ENCODE results near the gene GTF2H2C. TPM values are rescaled to one million over a fixed set of nuclear protein-coding genes. Genes with fewer than 3 reads are reported as not detected.
"Not testable (repeated sequence)": the region's sequence is repeated elsewhere in the genome, so short reads cannot be mapped to it uniquely, and the experiment has no call there.

GTF2H2C gene
- total RNA-seq, 2 experiments from 2014 or later: 58.0 to 64.2 TPM

DNA sequence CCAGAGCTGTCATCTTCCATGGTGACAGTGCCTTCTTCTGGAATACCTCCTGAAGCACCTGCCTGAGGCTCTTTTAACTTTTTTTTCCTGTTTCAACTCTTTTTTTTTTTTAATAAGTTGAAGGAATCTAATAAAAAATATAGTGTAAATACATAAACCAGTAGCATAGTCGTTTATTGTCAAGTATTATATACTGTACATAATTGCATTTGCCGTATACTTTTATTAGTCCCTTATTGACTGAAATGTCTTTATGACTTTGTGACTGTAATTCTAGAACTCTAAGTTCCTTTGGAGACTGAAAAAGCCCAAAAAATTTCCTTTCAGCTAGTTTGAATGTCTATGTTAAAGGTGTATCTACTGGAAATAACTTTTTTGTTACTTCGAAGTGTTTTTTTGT lies 22.1 kb upstream of the GTF2H2C start:
- H3K27ac Mint-ChIP-seq, H3K4me1 Mint-ChIP-seq, H3K36me3 Mint-ChIP-seq: not testable (repeated sequence)

DNA sequence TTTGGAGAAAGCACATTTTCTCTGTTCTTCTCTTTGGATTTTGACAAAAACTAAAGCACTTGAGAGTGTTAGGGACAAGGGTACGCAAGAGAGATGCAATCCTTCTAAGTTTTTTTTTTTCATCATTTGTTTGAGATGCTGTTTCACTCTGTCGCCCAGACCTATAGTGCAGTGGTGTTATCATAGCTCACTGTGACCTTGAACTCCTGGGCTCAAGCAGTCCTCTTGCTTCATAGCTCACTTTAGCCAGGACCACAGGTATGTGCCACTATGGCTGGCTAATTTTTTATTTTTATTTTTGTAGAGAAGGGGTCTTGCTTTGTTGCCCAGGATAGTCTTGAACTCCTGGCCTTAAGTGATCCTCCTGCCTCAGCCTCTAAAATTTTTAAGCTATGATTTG lies 21.3 kb upstream of the GTF2H2C start:
- DNase-seq, H3K4me3 Mint-ChIP-seq, H3K27ac Mint-ChIP-seq, H3K36me3 Mint-ChIP-seq, H3K27me3 Mint-ChIP-seq, H3K9me3 Mint-ChIP-seq, H3K4me1 Mint-ChIP-seq: not testable (repeated sequence)

More for the DNA sequence above, 22.1 kb upstream of the GTF2H2C start:
- H3K27me3 Mint-ChIP-seq, DNase-seq, H3K9me3 Mint-ChIP-seq, H3K4me3 Mint-ChIP-seq: not testable (repeated sequence)

DNA sequence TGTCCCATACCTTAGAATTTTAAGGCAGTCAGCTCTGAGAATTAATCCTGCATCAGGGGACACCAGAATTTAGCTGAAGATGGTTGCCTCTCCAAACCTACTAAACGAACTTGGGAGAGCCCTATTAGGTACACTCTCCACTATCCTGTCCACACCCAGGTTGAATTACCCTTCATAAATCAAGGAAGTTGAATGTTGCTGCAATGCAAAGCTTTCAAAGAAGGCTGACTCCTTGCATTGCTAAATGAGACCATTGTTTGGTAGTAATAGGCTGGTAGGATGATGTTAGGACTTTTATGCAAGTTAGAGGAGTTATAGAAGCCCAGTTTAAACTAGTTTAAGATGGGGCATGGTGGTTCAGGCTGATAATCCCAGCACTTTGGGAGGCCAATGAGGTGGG lies 18.6 kb upstream of the GTF2H2C start:
- not testable (repeated sequence) for H3K36me3 Mint-ChIP-seq, H3K9me3 Mint-ChIP-seq, H3K4me3 Mint-ChIP-seq, DNase-seq, H3K4me1 Mint-ChIP-seq, H3K27me3 Mint-ChIP-seq, H3K27ac Mint-ChIP-seq

DNA sequence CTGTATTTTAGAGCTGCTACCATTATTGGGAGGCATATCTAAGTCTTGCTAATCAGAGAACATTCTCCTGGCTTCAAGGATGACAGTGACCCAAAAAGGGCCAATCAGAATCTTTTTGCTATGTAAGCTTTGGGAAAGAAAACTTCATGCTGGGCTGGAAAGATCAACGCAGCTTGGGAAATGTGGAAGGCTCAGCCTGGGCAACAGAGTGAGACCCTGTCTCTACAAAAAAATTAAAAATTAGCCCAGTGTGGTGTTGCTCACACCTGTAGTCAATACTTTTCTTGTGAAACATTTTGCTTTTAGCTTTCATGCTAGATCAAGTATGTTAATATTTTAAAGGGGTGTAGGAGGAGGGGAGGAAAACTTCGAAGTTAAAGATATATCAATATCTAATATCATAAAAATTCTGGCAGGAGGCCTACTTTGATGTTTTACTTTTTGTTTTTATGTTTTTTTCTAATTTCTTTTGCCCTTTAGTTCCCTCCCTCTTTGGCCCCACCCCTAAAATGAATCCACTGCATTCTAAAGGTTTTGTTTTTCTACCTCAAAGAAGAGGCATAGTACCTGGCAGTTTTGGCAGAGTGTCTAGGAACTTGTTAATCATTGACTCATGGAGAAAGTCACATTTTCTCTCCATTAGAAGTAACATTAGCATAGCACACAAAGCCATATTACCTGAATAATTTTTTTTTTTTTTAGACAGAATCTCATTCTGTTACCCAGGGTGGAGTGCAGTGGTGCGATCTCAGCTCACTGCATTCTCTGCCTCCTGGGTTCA lies 17.0 kb upstream of the GTF2H2C start:
- H3K4me3 Mint-ChIP-seq, H3K4me1 Mint-ChIP-seq, H3K36me3 Mint-ChIP-seq, H3K27me3 Mint-ChIP-seq, H3K27ac Mint-ChIP-seq, DNase-seq, H3K9me3 Mint-ChIP-seq: not testable (repeated sequence)

DNA sequence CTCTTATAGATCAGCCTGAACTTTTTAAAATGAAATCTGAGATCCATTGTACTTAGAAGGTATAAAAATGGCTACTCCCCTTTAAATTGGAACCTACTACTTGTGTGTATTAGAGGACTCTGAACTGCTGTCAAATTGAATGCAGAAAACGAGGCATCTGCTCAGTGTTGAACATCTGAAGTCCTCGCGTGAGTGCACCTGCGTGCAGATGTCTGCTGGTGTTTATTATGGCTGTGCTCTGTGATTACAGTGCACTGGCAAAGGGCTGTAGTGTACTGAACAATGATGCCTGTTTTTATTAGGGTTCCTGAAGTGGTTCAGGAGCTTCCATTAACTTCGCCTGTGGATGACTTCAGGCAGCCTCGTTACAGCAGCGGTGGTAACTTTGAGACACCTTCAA lies 15.4 kb upstream of the GTF2H2C start:
- DNase-seq, H3K36me3 Mint-ChIP-seq, H3K9me3 Mint-ChIP-seq, H3K4me1 Mint-ChIP-seq, H3K4me3 Mint-ChIP-seq, H3K27me3 Mint-ChIP-seq, H3K27ac Mint-ChIP-seq: not testable (repeated sequence)

DNA sequence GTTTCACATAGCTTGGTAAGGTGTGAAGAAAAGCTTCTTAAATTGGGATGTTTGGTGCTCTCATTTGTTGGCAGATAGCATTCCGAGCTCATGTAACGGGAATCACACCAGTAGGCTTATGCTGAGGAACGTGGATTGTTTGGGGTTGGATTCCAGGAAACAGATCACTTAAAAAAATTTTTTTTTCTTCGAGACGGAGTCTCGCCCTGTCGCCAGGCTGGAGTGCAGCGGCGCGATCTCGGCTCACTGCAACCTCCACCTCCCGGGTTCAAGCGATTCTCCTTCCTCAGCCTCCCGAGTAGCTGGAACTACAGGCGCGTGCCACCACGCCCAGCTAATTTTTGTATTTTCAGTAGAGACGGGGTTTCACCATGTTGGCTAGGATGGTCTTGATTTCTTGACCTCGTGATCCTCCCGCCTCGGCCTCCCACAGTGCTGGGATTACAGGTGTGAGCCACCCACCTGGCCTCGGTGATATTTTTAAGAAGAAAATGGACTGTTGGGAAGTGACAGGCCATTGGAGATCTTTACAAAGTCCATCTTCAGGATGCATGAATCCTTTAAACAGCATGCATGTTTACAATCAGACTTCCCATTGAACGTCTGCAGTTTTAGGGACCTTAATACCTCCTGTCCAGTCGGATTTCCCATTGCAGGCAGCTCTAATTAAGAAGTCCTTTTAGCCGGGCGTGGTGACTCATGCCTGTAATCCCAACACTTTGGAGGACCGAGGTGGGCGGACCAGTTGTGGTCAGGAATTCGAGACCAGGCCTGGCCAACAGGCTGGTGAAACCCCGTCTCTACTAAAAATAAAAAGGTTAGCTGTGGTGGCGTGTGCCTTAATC lies 818 bp downstream of the GTF2H2C start:
- DNase-seq, H3K36me3 Mint-ChIP-seq, H3K4me1 Mint-ChIP-seq: not testable (repeated sequence)

DNA sequence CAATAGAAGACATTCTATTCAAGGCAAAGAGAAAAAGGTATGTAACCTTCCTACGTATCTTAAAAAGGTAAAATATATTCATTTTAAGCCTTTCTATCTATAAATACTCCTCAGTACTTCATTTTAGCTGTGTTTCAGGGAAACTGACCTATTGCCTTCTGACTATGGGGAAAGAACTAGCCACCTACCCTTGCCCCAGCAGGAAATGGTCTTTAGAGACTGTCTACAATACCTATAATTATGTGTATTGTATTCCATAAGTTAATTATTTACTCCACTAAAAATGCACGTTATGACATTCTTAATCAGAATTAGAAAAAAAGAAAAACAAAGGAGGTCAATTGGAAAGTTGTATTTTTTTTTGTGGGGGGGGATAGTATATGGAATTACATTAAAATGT lies 6.2 kb downstream of the GTF2H2C start:
- not testable (repeated sequence) for H3K4me1 Mint-ChIP-seq, DNase-seq, H3K27ac Mint-ChIP-seq, H3K9me3 Mint-ChIP-seq, H3K27me3 Mint-ChIP-seq, H3K4me3 Mint-ChIP-seq, H3K36me3 Mint-ChIP-seq

More for the DNA sequence above, 818 bp downstream of the GTF2H2C start:
- peak overlapping the region; percentile 71 for H3K4me3 Mint-ChIP-seq
- H3K27ac Mint-ChIP-seq, H3K9me3 Mint-ChIP-seq, H3K27me3 Mint-ChIP-seq: not testable (repeated sequence)

DNA sequence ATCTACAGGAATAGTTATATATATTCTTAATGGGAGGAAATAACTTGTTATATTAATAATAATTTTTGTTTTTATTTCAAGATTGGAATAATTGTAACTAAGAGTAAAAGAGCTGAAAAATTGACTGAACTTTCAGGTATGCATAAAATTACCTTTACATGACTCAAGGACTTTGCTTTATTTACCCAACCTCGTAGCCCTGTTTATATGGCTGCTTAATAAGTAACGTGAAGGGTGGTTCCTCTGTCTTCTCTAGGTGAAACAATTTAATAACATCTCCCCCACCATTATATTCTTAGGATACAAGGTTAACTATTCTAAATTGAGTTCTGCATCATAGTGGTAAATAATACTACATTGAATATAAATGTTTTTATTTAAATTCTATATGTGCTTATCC lies 8.1 kb downstream of the GTF2H2C start:
- not testable (repeated sequence) for H3K4me3 Mint-ChIP-seq, H3K4me1 Mint-ChIP-seq, DNase-seq, H3K36me3 Mint-ChIP-seq, H3K27ac Mint-ChIP-seq, H3K27me3 Mint-ChIP-seq, H3K9me3 Mint-ChIP-seq

DNA sequence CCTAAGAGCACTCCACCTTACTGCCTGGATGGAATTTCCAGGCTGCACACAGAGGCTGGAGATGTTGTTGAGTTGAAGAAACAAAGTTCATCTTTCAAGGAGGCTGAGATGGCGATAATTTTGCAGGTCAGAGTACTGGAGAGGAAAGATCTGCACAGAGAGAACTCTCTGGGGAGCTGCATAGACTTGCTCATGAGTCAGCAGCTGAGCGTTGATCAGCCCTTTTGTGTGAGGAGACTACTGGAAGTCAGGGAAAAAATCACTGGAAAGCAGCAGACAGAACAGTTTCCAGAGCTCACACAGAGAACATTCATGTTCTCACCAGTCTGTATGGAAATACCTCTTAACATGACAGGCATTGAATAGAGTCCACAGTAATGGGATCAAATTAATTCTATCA lies 23.4 kb downstream of the GTF2H2C start:
- not testable (repeated sequence) for H3K9me3 Mint-ChIP-seq, H3K4me3 Mint-ChIP-seq, H3K4me1 Mint-ChIP-seq, DNase-seq, H3K36me3 Mint-ChIP-seq, H3K27ac Mint-ChIP-seq, H3K27me3 Mint-ChIP-seq

DNA sequence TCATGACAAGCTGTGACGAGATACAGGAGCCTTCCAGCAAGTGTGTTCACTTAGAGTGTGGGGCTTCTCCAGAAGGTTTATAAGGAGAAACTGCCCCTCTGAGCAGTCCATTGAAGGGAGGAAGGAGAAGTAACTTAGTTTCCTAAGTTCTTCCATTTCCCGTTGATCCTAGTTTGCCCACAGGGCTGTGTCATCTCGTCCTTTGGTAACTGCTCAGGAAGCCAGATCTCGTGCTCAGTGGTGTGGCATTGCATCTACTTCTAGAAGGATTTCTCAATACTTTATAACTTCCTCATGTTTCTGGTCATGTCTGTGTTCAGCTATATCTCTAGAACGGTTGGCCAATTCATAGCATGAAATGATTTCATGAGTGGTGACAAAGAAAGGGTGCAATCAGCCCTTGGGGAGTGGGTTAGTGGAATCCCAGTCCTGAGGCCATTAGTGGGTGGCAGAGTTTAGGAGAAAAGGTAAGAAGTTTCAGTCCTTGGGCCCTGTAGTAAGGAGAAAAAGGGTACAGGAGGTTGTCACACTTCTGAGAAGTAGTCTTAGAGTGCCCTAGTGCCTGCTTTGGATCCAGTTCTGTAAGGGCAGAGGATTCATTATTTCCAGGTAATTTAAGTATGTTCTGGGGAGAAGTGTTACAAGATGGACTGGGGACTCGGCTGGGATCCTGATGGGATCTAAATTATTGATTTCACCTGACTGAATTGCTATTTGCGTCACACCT lies 36.3 kb downstream of the GTF2H2C start:
- not testable (repeated sequence) for DNase-seq, H3K27ac Mint-ChIP-seq, H3K9me3 Mint-ChIP-seq, H3K4me1 Mint-ChIP-seq, H3K4me3 Mint-ChIP-seq, H3K36me3 Mint-ChIP-seq, H3K27me3 Mint-ChIP-seq

DNA sequence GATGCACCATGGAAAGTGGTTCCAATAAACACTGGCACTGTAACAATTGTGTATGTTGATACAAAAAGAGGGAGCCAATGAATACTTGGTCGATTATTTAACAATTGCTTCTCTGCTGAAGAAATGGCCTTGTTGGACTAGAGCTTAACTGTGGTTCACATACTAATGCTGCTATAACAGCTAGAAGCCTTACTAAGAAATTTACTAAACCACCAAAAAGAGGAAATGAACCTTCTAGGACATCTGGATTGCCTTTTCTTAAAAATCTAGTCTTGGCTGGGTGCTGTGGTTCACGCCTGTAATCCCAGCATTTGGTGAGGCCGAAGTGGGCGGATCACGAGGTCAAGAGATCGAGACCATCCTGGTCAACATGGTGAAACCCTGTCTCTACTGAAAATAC lies 42.0 kb downstream of the GTF2H2C start:
- not testable (repeated sequence) for H3K36me3 Mint-ChIP-seq, DNase-seq, H3K27me3 Mint-ChIP-seq

DNA sequence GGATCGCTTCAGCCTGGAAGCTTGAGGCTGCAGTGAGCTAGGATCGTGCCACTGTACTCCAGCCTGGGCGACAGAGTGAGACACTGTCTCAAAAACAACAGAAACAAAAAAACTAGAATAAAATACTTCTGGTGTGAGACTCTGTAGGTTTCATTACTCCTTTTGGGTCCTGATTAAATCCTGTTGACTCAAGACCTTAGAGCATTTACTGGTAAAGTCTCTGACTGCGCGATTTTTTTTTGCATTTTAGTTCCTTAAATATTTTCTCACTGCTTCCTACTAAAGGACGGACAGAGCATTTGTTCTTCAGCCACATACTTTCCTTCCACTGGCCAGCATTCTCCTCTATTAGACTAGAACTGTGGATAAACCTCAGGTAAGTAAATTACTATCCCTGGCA lies 46.8 kb downstream of the GTF2H2C start:
- not testable (repeated sequence) for H3K4me3 Mint-ChIP-seq, H3K36me3 Mint-ChIP-seq, H3K4me1 Mint-ChIP-seq, DNase-seq, H3K9me3 Mint-ChIP-seq, H3K27ac Mint-ChIP-seq, H3K27me3 Mint-ChIP-seq

More for the DNA sequence above, 42.0 kb downstream of the GTF2H2C start:
- H3K4me1 Mint-ChIP-seq, H3K4me3 Mint-ChIP-seq, H3K27ac Mint-ChIP-seq, H3K9me3 Mint-ChIP-seq: not testable (repeated sequence)

DNA sequence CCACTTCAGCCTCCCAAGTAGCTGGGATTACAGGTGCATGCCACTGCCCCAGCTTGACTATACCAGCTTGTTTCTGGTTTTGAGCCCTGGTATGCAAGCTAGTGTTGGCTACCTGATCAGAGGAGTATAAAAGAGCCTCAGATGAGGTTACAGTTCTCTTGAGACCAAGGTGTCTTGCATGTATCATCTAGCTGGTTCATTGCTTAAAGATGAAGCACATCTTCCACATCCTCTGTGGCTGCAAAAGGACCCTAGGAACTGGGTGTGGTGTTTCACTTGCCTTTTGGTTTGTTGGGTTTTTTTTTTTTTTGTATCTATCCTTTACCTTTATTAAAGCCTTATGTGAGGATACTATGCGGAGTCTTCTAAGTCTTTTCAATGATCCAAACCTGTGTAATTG lies 47.8 kb downstream of the GTF2H2C start:
- not testable (repeated sequence) for H3K9me3 Mint-ChIP-seq, H3K36me3 Mint-ChIP-seq

DNA sequence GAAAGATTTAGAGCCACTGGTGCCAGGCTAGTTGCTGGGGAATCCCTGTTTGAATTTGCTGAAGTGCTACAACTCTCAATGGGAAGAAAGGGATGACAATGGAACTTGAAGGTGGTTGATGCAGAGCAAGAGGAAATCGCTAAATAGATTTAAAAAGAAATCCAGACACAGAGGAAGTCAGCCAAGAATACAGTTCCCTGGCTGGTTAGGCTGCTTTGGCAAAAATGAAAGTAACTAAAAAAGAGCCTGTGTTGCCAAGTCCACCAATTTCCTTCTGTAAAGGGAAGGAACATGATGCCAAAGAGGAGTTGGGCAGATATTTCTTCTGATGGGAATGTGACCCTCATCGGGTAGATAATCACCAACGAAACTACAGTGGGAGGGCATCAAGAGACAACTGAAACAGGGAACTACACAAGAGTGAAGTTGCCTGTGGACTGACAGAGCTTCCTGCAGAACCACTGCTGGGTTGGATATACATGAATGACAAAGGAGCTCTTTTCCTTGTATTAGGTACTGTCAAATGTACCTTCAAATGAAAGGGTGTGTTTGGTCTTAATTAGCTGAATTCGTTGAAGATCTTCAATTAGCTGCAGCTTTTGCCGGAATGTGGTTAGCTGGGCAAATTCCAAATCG lies 49.0 kb downstream of the GTF2H2C start:
- H3K36me3 Mint-ChIP-seq, H3K9me3 Mint-ChIP-seq, H3K4me3 Mint-ChIP-seq, H3K27me3 Mint-ChIP-seq, DNase-seq, H3K27ac Mint-ChIP-seq, H3K4me1 Mint-ChIP-seq: not testable (repeated sequence)

More for the DNA sequence above, 47.8 kb downstream of the GTF2H2C start:
- not testable (repeated sequence) for DNase-seq, H3K27me3 Mint-ChIP-seq, H3K27ac Mint-ChIP-seq, H3K4me3 Mint-ChIP-seq, H3K4me1 Mint-ChIP-seq

DNA sequence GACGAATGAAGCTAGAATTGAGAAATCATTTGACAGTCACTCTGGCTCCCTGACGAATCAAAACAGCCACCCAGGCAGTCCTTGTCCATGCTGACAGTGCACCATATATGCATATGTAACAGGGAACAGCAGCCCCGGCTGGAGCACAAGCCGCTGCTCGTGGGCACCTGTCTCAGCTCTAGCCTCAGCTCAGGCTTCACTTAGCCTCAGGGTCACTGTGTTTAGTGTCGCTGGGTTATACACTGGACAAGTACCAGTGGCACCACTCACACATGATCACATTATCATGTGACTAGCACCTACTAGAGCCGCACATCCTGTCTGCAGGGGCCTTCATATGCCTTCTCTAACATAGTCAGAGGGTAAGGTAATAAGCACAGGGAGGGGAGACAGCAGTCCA lies 54.9 kb downstream of the GTF2H2C start:
- H3K27ac Mint-ChIP-seq, H3K36me3 Mint-ChIP-seq, H3K9me3 Mint-ChIP-seq, H3K4me1 Mint-ChIP-seq, H3K4me3 Mint-ChIP-seq, H3K27me3 Mint-ChIP-seq, DNase-seq: not testable (repeated sequence)
